GM18519 (cell line): Measurements from ENCODE around the gene RRP9.

Experiments
- ATAC-seq: cut with Tn5 transposase; IDR thresholded peaks from one replicate; pipeline ENCODE4 v1.9.1; 2021; ENCODE audit warnings: mild to moderate bottlenecking, moderate library complexity; ENCODE audit not compliant: unreplicated experiment, low FRiP score

The RRP9 gene

GRCh38 chr3:51957520-51958205 is 16.0 kb upstream of the RRP9 start:
- ATAC-seq, result no peak

- ATAC-seq, result no peak
Observed at GRCh38 chr3:51955893-51956770, 14.4 kb upstream of the RRP9 start.

GRCh38 chr3:51955175-51955892 is 13.6 kb upstream of the RRP9 start, which contains the start of gene GPR62:
Gene GPR62 (plus strand): TSS chr3:51955381. CDS start chr3:51955653, 272 bp downstream.
- ATAC-seq, result no peak

- ATAC-seq, result no peak
Observed at GRCh38 chr3:51954713-51955112, 13.0 kb upstream of the RRP9 start.

GRCh38 chr3:51954105-51954504 is 12.4 kb upstream of the RRP9 start:
- ATAC-seq, result no peak

GRCh38 chr3:51953445-51953844 is 11.7 kb upstream of the RRP9 start:
- no peak for ATAC-seq

- ATAC-seq, result no peak
Observed at GRCh38 chr3:51950899-51951298, 9.2 kb upstream of the RRP9 start.

GRCh38 chr3:51949121-51949520 is 7.4 kb upstream of the RRP9 start:
- ATAC-seq, result no peak

GRCh38 chr3:51948016-51948580 is 6.4 kb upstream of the RRP9 start:
- no peak for ATAC-seq

- ATAC-seq, result no peak
Observed at GRCh38 chr3:51947215-51947900, 5.7 kb upstream of the RRP9 start.

- ATAC-seq, result no peak
Observed at GRCh38 chr3:51946796-51947195, 5.1 kb upstream of the RRP9 start.

- no peak for ATAC-seq
Observed at GRCh38 chr3:51945926-51946705, 4.4 kb upstream of the RRP9 start.

GRCh38 chr3:51945031-51945840 is 3.5 kb upstream of the RRP9 start:
- ATAC-seq, result no peak

- no peak for ATAC-seq
Observed at GRCh38 chr3:51944451-51945021, 2.8 kb upstream of the RRP9 start.

- no peak for ATAC-seq
Observed at GRCh38 chr3:51943451-51944391, 2.0 kb upstream of the RRP9 start.

- ATAC-seq, result no peak
Observed at GRCh38 chr3:51942603-51943450, 1.1 kb upstream of the RRP9 start.
